ENCODE measurements around the gene BMPR2. TPM values are rescaled to one million over a fixed set of nuclear protein-coding genes. Genes with fewer than 3 reads are reported as not detected.

The BMPR2 gene
- 121 TPM for total RNA-seq

GRCh38 chr2:202375609-202376408 is at the start of gene BMPR2:
TSS of gene BMPR2 (plus strand) at chr2:202376327. CDS start at chr2:202377475, 1,148 bp downstream.

Small RNA genes lying within 50 kb of the gene (small RNA-seq; reads per million reads assigned to genes)
- not detected for gene MTND4LP17 (ENCODE audit: low replicate concordance)
- gene RN7SL753P (ENCODE audit: low replicate concordance) = not detected

Other genes with a start within 250 kb of the BMPR2 start
- 110 TPM for gene SUMO1, start 137.7 kb upstream of the BMPR2 start, total RNA-seq
- 95.2 TPM for gene NOP58, start 110.6 kb upstream of the BMPR2 start, total RNA-seq